Nephron (organoid): ENCODE data around the gene MYCN.
A peak's percentile ranks its signal among the peaks of the same experiment; 100 is the strongest.

ENCODE experiments used
- H3K27ac Mint-ChIP-seq, 3 experiments: 2 replicates each; pipeline ENCODE4 v1.8.0; 2020; ENCODE audit warnings: mixed read lengths in 3 of 3, mild to moderate bottlenecking in 2 of 3, moderate library complexity in 1 of 3
- H3K27me3 Mint-ChIP-seq: 2 replicates; pipeline ENCODE4 v1.8.0; 2021; ENCODE audit warnings: low read depth, mild to moderate bottlenecking, moderate library complexity, mixed read lengths
- H3K36me3 Mint-ChIP-seq: 2 replicates; pipeline ENCODE4 v1.8.0; 2020; ENCODE audit warnings: low read depth, mixed read lengths
- H3K4me1 Mint-ChIP-seq: 2 replicates; pipeline ENCODE4 v1.8.0; 2020; ENCODE audit warnings: mixed read lengths
- H3K4me3 Mint-ChIP-seq, 3 experiments: 2 replicates each; pipeline ENCODE4 v1.8.0; 2020; ENCODE audit warnings: mild to moderate bottlenecking in 3 of 3, mixed read lengths in 3 of 3, moderate library complexity in 2 of 3
- H3K9me3 Mint-ChIP-seq: 2 replicates; pipeline ENCODE4 v1.8.0; 2020; ENCODE audit warnings: mixed read lengths
- TF ChIP-seq, protein P1 (sequence below), 3 experiments: fragments of 200-600 bp; sonication (generic); IDR thresholded peaks; one replicate each; pipeline ENCODE4 v1.5.0; 2021; ENCODE audit warnings: antibody characterized with exemption in 3 of 3; ENCODE audit not compliant: unreplicated experiment in 3 of 3

The MYCN gene

DNA sequence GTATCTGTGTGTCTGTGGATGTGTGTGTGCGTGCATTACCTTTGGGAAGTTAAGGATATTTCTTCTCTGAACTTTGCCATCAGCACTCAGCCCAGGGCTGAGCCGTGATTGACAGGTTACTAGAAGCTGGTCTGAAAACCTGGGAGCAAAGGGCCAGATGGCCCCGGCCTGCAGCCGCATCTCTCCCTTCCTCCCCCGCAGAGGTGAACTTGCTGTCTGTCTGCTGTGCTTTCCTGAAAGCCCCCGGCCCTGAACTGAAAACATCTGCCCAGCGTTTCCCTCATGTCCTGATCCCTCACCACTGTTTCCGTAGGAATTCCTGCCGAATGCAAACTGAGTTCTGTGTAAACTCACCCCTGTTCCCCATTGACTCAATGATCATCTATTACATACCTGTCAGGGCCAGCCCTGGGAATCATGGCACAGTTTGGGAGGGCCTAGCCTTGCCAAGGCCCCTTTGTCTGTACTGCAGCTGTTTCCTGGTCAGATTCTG is 45.8 kb downstream of the MYCN start:
- no peak overlapping the region for H3K4me3 Mint-ChIP-seq
- no peak overlapping the region for H3K27ac Mint-ChIP-seq
- TF ChIP-seq, protein P1, sequence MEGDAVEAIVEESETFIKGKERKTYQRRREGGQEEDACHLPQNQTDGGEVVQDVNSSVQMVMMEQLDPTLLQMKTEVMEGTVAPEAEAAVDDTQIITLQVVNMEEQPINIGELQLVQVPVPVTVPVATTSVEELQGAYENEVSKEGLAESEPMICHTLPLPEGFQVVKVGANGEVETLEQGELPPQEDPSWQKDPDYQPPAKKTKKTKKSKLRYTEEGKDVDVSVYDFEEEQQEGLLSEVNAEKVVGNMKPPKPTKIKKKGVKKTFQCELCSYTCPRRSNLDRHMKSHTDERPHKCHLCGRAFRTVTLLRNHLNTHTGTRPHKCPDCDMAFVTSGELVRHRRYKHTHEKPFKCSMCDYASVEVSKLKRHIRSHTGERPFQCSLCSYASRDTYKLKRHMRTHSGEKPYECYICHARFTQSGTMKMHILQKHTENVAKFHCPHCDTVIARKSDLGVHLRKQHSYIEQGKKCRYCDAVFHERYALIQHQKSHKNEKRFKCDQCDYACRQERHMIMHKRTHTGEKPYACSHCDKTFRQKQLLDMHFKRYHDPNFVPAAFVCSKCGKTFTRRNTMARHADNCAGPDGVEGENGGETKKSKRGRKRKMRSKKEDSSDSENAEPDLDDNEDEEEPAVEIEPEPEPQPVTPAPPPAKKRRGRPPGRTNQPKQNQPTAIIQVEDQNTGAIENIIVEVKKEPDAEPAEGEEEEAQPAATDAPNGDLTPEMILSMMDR (IDR thresholded peaks at IDR 0.05; ENCODE audit: unreplicated experiment in 3 of 3) = no peak

DNA sequence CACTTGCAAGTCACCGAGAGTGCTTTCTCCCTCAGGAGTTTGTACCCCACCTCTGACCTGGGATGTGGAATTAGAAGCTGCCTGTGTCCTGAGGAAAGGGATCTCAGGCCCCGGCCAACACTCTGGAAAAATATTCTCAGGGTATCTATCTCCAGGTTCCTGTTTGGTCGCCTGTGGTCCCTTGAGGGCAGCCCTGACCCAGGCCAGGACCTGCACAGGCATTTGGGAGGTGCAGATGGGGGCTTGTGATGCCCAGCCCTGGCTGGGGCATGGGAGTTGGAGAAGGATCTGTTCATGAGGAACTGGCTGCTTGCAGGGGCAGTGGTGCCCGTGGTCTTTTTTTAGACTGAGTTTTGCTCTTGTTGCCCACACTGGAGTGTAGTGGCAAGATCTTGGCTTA is 46.3 kb downstream of the MYCN start:
- Mint-ChIP-seq H3K36me3 (no peaks in the 10 kb centered on the region), H3K27me3 (peaks cover 5% of the 10 kb centered on the region), H3K4me1 (peaks cover 40% of the 10 kb centered on the region), H3K9me3 (no peaks in the 10 kb centered on the region), H3K27ac (no peak overlapping the region), H3K4me3 (no peak overlapping the region)
- TF ChIP-seq, protein P1 (IDR thresholded peaks at IDR 0.05; ENCODE audit: unreplicated experiment in 3 of 3) = no peak

More for the DNA sequence above, 45.8 kb downstream of the MYCN start:
- Mint-ChIP-seq H3K27me3 (peaks cover 1% of the 10 kb centered on the region), H3K9me3 (no peaks in the 10 kb centered on the region), H3K4me1 (peaks cover 37% of the 10 kb centered on the region), H3K36me3 (no peaks in the 10 kb centered on the region)

- Mint-ChIP-seq H3K27me3 (peaks cover 19% of the 10 kb centered on the region), H3K27ac (peak overlapping the region in 1 of 3 experiments; percentile 10), H3K4me3 (peak overlapping the region in 1 of 3 experiments; percentile 3), H3K4me1 (peaks cover 37% of the 10 kb centered on the region), H3K9me3 (no peaks in the 10 kb centered on the region), H3K36me3 (no peaks in the 10 kb centered on the region)
- TF ChIP-seq, protein P1 (IDR thresholded peaks at IDR 0.05; ENCODE audit: unreplicated experiment in 3 of 3) = no peak
These were observed 48.4 kb downstream of the MYCN start for GRCh38 chr2:15988733-15989132.

GRCh38 chr2:15989559-15989958 is 49.2 kb downstream of the MYCN start:
- no peaks in the 10 kb centered on the region for H3K9me3 Mint-ChIP-seq
- H3K27me3 Mint-ChIP-seq = peaks cover 21% of the 10 kb centered on the region
- no peaks in the 10 kb centered on the region for H3K36me3 Mint-ChIP-seq
- no peak overlapping the region for H3K4me3 Mint-ChIP-seq
- H3K27ac Mint-ChIP-seq = peak overlapping the region in 2 of 3 experiments; percentile 6 to 64
- TF ChIP-seq, protein P1 (IDR thresholded peaks at IDR 0.05; ENCODE audit: unreplicated experiment in 3 of 3) = no peak
- H3K4me1 Mint-ChIP-seq = peaks cover 33% of the 10 kb centered on the region

- peak overlapping the region in 1 of 3 experiments; percentile 17 for H3K4me3 Mint-ChIP-seq
- H3K27me3 Mint-ChIP-seq = peaks cover 27% of the 10 kb centered on the region
- no peaks in the 10 kb centered on the region for H3K9me3 Mint-ChIP-seq
- H3K27ac Mint-ChIP-seq = peak overlapping the region; percentile 3 to 6 (median 4)
- H3K4me1 Mint-ChIP-seq = peaks cover 33% of the 10 kb centered on the region
- TF ChIP-seq, protein P1 (IDR thresholded peaks at IDR 0.05; ENCODE audit: unreplicated experiment in 3 of 3) = no peak
- no peaks in the 10 kb centered on the region for H3K36me3 Mint-ChIP-seq
These were observed 50.1 kb downstream of the MYCN start for GRCh38 chr2:15990151-15991101.
